Measurements from ENCODE around the gene FOXF2. TPM values are rescaled to one million over a fixed set of nuclear protein-coding genes. Genes with fewer than 3 reads are reported as not detected.

The FOXF2 gene
- total RNA-seq, 1 donor from 2014 or later = 0.30 TPM

- Histone ChIP-seq H3K27me3 (ENCODE audit: low read depth) (peaks cover 96% of the 10 kb centered on the region), H3K27ac (replicated peaks) (no peak overlapping the region), H3K4me1 (no peaks in the 10 kb centered on the region), H3K9me3 (replicated peaks) (no peaks in the 10 kb centered on the region), H3K4me3 (no peak overlapping the region), H3K36me3 (no peaks in the 10 kb centered on the region)
- intact Hi-C loops (cut with micrococcal nuclease) = no loop called here
- DNase-seq = no peak
- TF ChIP-seq, protein P1, sequence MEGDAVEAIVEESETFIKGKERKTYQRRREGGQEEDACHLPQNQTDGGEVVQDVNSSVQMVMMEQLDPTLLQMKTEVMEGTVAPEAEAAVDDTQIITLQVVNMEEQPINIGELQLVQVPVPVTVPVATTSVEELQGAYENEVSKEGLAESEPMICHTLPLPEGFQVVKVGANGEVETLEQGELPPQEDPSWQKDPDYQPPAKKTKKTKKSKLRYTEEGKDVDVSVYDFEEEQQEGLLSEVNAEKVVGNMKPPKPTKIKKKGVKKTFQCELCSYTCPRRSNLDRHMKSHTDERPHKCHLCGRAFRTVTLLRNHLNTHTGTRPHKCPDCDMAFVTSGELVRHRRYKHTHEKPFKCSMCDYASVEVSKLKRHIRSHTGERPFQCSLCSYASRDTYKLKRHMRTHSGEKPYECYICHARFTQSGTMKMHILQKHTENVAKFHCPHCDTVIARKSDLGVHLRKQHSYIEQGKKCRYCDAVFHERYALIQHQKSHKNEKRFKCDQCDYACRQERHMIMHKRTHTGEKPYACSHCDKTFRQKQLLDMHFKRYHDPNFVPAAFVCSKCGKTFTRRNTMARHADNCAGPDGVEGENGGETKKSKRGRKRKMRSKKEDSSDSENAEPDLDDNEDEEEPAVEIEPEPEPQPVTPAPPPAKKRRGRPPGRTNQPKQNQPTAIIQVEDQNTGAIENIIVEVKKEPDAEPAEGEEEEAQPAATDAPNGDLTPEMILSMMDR (IDR thresholded peaks at IDR 0.05; ENCODE audit: borderline replicate concordance) = no peak
Observed at GRCh38 chr6:1412901-1413300, 23.5 kb downstream of the FOXF2 start.

DNA sequence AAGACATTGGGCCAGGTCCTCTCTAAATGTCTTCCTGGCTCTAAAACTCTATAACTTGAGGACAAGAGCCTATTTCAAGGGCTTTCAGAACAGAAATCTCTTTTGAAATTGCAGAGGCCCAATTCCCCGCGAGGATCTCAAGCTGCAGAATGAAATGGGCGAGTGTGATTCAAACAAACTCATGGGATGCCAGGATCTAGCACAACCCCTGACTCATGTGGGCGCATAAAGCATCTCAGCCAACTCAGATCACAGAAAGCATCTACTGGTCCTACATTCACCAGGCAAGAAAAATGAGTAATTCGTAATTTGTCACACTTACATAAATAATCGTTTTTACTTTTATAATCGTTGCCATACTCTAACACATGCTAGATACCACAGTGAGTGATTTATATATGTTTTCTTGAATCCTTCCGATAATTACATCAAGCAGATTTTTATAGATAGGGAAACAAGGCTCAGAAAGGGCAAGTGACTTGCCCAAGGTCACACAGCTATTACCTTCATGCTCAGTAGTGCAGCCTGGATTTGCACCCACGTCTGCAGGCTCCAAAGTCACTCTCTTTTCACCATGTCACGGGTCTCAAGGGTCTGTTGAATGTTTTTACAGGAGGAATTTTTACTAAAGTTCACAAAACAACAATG is 26.2 kb downstream of the FOXF2 start:
- Histone ChIP-seq H3K4me3 (no peak overlapping the region), H3K9me3 (replicated peaks) (peaks cover 4% of the 10 kb centered on the region), H3K27me3 (ENCODE audit: low read depth) (peaks cover 96% of the 10 kb centered on the region), H3K4me1 (no peaks in the 10 kb centered on the region), H3K36me3 (no peaks in the 10 kb centered on the region), H3K27ac (replicated peaks) (no peak overlapping the region)
- TF ChIP-seq, protein P1 (IDR thresholded peaks at IDR 0.05; ENCODE audit: borderline replicate concordance) = no peak
- DNase-seq = no peak
- intact Hi-C loops (cut with micrococcal nuclease) = no loop called here

DNA sequence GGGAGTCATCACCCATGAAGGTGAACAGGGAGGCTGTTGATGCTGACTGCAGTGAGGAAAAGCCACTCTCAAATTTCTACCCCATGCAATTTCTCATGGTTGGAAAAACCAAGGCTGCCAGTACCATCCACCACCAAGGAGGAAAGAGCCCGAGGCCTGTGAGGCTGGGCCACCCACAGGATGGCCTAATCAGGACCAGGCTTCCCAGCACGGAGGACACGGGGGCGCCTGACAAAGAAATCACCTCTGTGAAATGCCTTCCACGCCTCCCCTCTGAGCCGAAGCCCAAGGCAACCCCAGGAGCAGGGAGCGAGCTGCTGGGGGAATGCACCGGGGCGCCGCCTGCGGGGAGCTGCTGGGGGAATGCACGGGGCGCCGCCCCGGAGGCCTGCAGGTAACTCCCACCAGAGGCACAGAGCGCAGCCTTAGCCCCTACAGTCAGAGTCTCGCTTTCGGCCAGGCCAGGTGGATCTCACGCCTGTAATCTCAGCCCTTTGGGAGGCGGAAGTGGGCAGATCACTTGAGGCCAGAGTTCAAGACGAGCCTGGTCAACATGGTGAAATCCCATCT is 26.9 kb downstream of the FOXF2 start:
- no peak for DNase-seq
- Histone ChIP-seq H3K27ac (replicated peaks) (no peak overlapping the region), H3K36me3 (no peaks in the 10 kb centered on the region), H3K27me3 (ENCODE audit: low read depth) (peaks cover 96% of the 10 kb centered on the region), H3K4me1 (no peaks in the 10 kb centered on the region), H3K4me3 (no peak overlapping the region), H3K9me3 (replicated peaks) (peaks cover 12% of the 10 kb centered on the region)
- TF ChIP-seq, protein P1 (IDR thresholded peaks at IDR 0.05; ENCODE audit: borderline replicate concordance) = no peak
- intact Hi-C loops (cut with micrococcal nuclease) = no loop called here

DNA sequence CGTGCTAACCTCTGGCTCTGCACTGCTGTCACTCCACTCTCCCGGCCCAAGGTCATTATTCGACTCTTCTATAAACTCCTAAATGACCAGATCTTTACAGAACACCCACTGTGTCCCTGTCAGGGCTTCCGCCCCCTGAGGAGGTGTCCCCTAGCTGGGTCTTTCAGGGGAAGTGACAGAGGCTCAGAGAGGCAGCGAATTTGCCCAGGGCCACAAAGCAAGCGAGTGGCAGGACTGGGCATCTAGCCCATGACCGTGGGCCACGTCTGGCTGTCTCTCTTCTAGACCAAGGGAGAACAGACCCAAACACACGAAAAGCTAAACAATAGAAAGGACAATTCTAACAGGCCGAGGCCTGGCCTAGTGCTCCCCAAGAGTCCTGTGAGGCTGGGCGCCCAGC is 27.4 kb downstream of the FOXF2 start:
- intact Hi-C loops (cut with micrococcal nuclease) = no loop called here
- no peak for DNase-seq
- peaks cover 94% of the 10 kb centered on the region for H3K27me3 ChIP-seq (ENCODE audit: low read depth)

GRCh38 chr6:1417718-1418117 is 28.3 kb downstream of the FOXF2 start:
- DNase-seq = no peak
- Histone ChIP-seq H3K27ac (replicated peaks) (no peak overlapping the region), H3K4me1 (no peaks in the 10 kb centered on the region), H3K27me3 (ENCODE audit: low read depth) (peaks cover 92% of the 10 kb centered on the region), H3K9me3 (replicated peaks) (peaks cover 16% of the 10 kb centered on the region), H3K36me3 (no peaks in the 10 kb centered on the region), H3K4me3 (no peak overlapping the region)
- intact Hi-C loops (cut with micrococcal nuclease) = no loop called here
- TF ChIP-seq, protein P1 (IDR thresholded peaks at IDR 0.05; ENCODE audit: borderline replicate concordance) = no peak

More for the DNA sequence above, 27.4 kb downstream of the FOXF2 start:
- Histone ChIP-seq H3K4me1 (no peaks in the 10 kb centered on the region), H3K9me3 (replicated peaks) (peaks cover 16% of the 10 kb centered on the region), H3K36me3 (no peaks in the 10 kb centered on the region), H3K4me3 (no peak overlapping the region), H3K27ac (replicated peaks) (no peak overlapping the region)
- TF ChIP-seq, protein P1 (IDR thresholded peaks at IDR 0.05; ENCODE audit: borderline replicate concordance) = no peak
